Uterus (tissue), 4 donors: ENCODE results near the gene GAS7. TPM values are rescaled to one million over a fixed set of nuclear protein-coding genes. Genes with fewer than 3 reads are reported as not detected.
A peak's percentile ranks its signal among the peaks of the same experiment; 100 is the strongest.

ENCODE experiments used
- DNase-seq, 2 donors: peaks; one replicate each; pipeline ENCODE4 v3.0.0-alpha.2; 2019 to 2020
- H3K27ac ChIP-seq, 2 donors: fragments of 200-600 bp; sonication (generic); 1 replicate in 1 of 2; 2 replicates in 1 of 2; pipeline ENCODE4 v1.5.1; 2016 to 2018
- H3K27me3 ChIP-seq, 2 donors: fragments of 200-600 bp; sonication (generic); one replicate each; pipeline ENCODE4 v1.5.1; 2018 to 2019; ENCODE audit warnings: control low read depth in 1 of 2
- H3K36me3 ChIP-seq, 2 donors: fragments of 200-600 bp; sonication (generic); one replicate each; pipeline ENCODE4 v1.5.1; 2019; ENCODE audit warnings: control low read depth in 1 of 2
- H3K4me1 ChIP-seq, 2 donors: fragments of 200-600 bp; sonication (generic); one replicate each; pipeline ENCODE4 v1.5.1; 2018 to 2019; ENCODE audit warnings: control low read depth in 1 of 2
- H3K4me3 ChIP-seq, 2 donors: fragments of 200-600 bp; sonication (generic); 1 replicate in 1 of 2; 2 replicates in 1 of 2; pipeline ENCODE4 v1.5.1; 2018 to 2019; ENCODE audit warnings: mild to moderate bottlenecking in 1 of 2
- H3K9me3 ChIP-seq, 2 donors: fragments of 200-600 bp; sonication (generic); one replicate each; pipeline ENCODE4 v1.5.1; 2019; ENCODE audit warnings: control low read depth in 1 of 2
- POLR2A ChIP-seq, 2 donors: fragments of 450-650 bp; IDR thresholded peaks; one replicate each; pipeline ENCODE4 v1.6.1; 2016; ENCODE audit warnings: antibody characterized with exemption in 2 of 2, mild to moderate bottlenecking in 1 of 2, moderate library complexity in 1 of 2
- intact Hi-C: fragments of 100-400 bp; cut with DNase I; formaldehyde crosslinking; loops from one replicate; pipeline ENCODE4 v1.15.1; 2023; ENCODE audit warnings: low total_unique reads
- total RNA-seq, 4 donors: library from RNA; depleted of rRNA in 3 of 4; stranded (reverse); fragments of >200 nt in 3 of 4; gene quantifications; one replicate each; pipeline versions ENCODE4 v1.1.0 to v1.2.4, GENCODE V29; 2014 to 2023
- TF ChIP-seq, protein P1 (sequence below), 4 experiments: fragments of 200-600 bp in 2 of 4; fragments of 450-650 bp in 2 of 4; sonication (generic) in 2 of 4; IDR thresholded peaks; one replicate each; pipeline ENCODE4 v1.5.1; 2016 to 2019; ENCODE audit warnings: antibody characterized with exemption in 4 of 4, mild to moderate bottlenecking in 2 of 4, moderate library complexity in 1 of 4
- donor health status: DM: yes; HTN: yes; CAD: no.

Gene GAS7
- total RNA-seq, 4 donors from 2014 or later, result 12.8 to 95.9 (median 40.8) TPM

DNA sequence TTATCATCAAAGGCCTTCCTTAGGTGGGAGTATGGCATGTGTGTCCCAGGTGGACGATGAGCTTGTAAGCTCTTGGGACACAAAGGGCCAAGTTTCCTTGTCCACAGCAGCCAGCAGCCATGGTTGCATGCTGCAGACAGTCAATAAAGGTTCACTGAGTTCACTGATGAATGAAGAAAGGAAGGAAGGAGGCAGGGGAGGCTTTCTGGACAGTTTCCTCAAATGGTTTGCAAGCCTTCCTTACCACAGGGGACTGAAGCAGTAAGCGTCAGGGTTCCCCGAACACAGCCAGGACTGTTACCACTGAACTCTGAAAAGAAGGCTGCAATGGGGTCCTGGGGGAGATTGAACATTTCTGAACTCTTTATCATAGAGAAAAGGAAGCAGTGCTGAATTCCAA lies 111.1 kb downstream of the GAS7 start:
- intact Hi-C loops, result no loop called here
- no peaks in the 10 kb centered on the region for H3K27me3 ChIP-seq
- no peak for TF ChIP-seq POLR2A (IDR thresholded peaks at IDR 0.05)
- TF ChIP-seq, protein P1, sequence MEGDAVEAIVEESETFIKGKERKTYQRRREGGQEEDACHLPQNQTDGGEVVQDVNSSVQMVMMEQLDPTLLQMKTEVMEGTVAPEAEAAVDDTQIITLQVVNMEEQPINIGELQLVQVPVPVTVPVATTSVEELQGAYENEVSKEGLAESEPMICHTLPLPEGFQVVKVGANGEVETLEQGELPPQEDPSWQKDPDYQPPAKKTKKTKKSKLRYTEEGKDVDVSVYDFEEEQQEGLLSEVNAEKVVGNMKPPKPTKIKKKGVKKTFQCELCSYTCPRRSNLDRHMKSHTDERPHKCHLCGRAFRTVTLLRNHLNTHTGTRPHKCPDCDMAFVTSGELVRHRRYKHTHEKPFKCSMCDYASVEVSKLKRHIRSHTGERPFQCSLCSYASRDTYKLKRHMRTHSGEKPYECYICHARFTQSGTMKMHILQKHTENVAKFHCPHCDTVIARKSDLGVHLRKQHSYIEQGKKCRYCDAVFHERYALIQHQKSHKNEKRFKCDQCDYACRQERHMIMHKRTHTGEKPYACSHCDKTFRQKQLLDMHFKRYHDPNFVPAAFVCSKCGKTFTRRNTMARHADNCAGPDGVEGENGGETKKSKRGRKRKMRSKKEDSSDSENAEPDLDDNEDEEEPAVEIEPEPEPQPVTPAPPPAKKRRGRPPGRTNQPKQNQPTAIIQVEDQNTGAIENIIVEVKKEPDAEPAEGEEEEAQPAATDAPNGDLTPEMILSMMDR (IDR thresholded peaks at IDR 0.05), result no peak
- DNase-seq, result no peak
- H3K9me3 ChIP-seq, result peaks cover 0 to under 1% of the 10 kb centered on the region in 2 donors
- no peaks in the 10 kb centered on the region for H3K36me3 ChIP-seq
- H3K4me1 ChIP-seq, result peaks cover 5% of the 10 kb centered on the region in 2 donors
- H3K4me3 ChIP-seq, result no peak overlapping the region
- peak overlapping the region in 1 of 2 donors; percentile 66 for H3K27ac ChIP-seq

DNA sequence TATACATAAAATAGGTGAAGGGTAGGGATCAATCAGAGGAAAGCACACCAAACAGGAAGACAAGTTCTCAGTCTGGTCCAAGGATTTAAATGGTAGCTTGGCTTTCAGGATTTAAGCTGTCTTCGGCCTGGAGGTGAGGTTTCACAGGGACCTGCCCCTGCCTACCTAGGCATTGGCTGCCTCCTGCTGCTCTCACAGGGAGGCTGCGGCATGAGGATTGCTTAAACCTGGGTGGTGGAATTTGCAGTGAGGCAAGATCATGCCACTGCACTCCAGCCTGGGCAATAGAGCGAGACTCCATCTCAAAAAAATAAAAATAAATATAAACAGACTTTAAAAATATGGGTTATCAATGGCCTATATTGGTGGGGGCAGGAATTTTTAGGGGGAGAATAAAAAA lies 114.5 kb downstream of the GAS7 start:
- Histone ChIP-seq H3K9me3 (no peaks in the 10 kb centered on the region), H3K4me3 (no peak overlapping the region), H3K27me3 (no peaks in the 10 kb centered on the region), H3K4me1 (peaks cover 0 to 3% of the 10 kb centered on the region in 2 donors), H3K36me3 (no peaks in the 10 kb centered on the region), H3K27ac (no peak overlapping the region)
- intact Hi-C loops, result no loop called here
- DNase-seq, result no peak
- TF ChIP-seq POLR2A (IDR thresholded peaks at IDR 0.05), result no peak
- TF ChIP-seq, protein P1 (IDR thresholded peaks at IDR 0.05), result no peak

DNA sequence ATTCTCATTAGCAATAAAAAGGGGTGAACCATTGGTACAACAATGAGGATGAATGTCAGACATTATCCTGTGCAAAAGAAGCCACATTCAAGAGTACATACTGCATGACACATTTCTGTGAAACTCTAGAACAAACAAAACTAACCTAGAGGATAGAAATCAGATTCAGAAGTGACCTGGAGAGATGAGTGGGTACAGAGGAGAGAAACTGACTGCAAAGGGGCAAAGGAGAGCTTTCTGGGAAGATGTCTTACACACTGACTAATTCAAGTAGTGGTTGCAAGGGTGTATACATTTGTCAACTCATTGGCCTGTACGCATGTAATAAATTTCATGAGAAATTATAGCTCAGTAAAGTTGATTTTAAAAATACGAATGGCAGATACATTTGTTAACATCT lies 115.6 kb downstream of the GAS7 start:
- Histone ChIP-seq H3K27me3 (no peaks in the 10 kb centered on the region), H3K9me3 (no peaks in the 10 kb centered on the region), H3K4me1 (no peaks in the 10 kb centered on the region), H3K27ac (no peak overlapping the region), H3K36me3 (no peaks in the 10 kb centered on the region), H3K4me3 (no peak overlapping the region)
- intact Hi-C loops, result no loop called here
- TF ChIP-seq, protein P1 (IDR thresholded peaks at IDR 0.05), result no peak
- TF ChIP-seq POLR2A (IDR thresholded peaks at IDR 0.05), result no peak
- DNase-seq, result no peak

DNA sequence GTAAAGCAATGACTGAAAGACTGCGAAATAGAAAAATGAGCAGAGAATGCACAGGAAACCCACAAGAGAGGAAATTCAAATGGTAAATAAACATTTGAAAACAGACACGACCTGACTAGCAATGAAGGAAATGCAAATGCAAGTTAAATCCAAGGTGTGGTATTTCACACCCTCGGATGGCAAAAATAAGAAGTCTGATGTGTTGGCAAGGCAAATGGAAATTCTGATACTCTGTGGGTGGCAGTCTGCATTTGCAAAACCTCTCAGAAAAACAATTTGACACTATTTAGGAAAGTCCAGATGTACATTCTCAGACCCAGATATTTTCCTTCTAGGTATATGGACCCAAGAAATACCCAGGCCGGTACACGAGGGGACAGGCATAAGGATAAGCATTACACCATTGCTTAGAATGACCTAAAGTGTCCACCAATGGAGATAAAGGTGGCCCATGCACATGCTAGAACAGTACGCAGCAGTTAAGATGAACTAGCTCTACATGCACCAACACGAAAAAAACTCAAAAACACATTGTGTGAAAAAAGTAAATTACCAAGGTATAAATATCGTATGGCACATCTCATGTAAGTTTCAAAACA lies 116.7 kb downstream of the GAS7 start:
- no peak for DNase-seq
- H3K27me3 ChIP-seq, result no peaks in the 10 kb centered on the region
- intact Hi-C loops, result no loop called here

DNA sequence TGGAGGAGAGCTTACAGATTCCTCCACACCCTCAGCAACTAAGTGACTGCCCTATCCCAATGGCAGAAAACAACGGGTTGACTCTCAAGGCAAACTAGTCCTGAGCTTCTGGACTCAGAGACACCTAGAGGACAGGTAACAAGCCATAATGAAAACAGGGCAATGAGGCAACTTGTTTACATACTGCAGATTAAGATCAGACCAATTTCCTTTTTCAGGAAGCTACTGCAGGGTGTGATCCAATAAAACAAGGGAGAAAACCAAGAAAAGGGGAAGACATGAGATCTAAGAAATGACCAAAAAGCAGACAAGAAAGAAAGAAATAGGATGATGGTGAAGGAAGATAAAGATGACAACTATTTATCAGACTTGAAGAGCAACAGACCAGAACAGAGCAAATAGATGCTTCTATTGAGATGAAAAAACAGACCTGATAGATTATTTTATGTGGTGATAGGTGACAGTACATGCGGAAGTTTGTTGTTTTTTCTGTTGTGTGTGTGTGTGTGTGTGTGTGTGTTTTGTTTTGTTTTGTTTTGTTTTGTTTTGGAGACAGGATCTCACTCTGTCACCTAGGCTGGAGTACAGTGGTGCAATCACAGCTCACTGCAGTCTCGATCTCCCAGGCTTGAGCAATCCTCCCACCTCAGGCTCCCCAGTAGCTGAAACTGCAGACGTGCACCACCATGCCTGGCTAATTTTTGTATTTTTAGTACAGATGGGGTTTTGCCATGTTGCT lies 120.7 kb downstream of the GAS7 start:
- H3K4me3 ChIP-seq, result no peak overlapping the region
- no peak overlapping the region for H3K27ac ChIP-seq
- intact Hi-C loops, result no loop called here
- H3K36me3 ChIP-seq, result no peaks in the 10 kb centered on the region
- H3K27me3 ChIP-seq, result no peaks in the 10 kb centered on the region
- TF ChIP-seq, protein P1 (IDR thresholded peaks at IDR 0.05), result no peak
- TF ChIP-seq POLR2A (IDR thresholded peaks at IDR 0.05), result no peak
- H3K9me3 ChIP-seq, result no peaks in the 10 kb centered on the region
- peak in 1 of 2 donors; percentile 3 for DNase-seq
- H3K4me1 ChIP-seq, result no peaks in the 10 kb centered on the region

More for the DNA sequence above, 116.7 kb downstream of the GAS7 start:
- Histone ChIP-seq H3K9me3 (no peaks in the 10 kb centered on the region), H3K4me1 (no peaks in the 10 kb centered on the region), H3K36me3 (no peaks in the 10 kb centered on the region), H3K4me3 (no peak overlapping the region), H3K27ac (no peak overlapping the region)
- TF ChIP-seq, protein P1 (IDR thresholded peaks at IDR 0.05), result no peak
- no peak for TF ChIP-seq POLR2A (IDR thresholded peaks at IDR 0.05)
